ENCODE results near the gene UNC50.

The UNC50 gene

GRCh38 chr2:98665677-98666076 lies 57.3 kb downstream of the UNC50 start:
- DNase-seq (ENCODE audit: low spot score) = no peak

Data from LoVo (cell line).